HL-60/S4 treated with phorbol 12-myristate 13-acetate at 8.2 ng/mL for 4 days and 3 days (cell line): Measurements from ENCODE around the gene CDC7.
"Not testable (repeated sequence)": the region's sequence is repeated elsewhere in the genome, so short reads cannot be mapped to it uniquely, and the experiment has no call there.

Experiments
- in situ Hi-C: fragments of 300-500 bp; cut with MboI; formaldehyde crosslinking; loops from 2 replicates; pipeline ENCODE4 v1.15.0; 2022; ENCODE audit warnings: low sequenced_read_pairs

CDC7 gene

DNA sequence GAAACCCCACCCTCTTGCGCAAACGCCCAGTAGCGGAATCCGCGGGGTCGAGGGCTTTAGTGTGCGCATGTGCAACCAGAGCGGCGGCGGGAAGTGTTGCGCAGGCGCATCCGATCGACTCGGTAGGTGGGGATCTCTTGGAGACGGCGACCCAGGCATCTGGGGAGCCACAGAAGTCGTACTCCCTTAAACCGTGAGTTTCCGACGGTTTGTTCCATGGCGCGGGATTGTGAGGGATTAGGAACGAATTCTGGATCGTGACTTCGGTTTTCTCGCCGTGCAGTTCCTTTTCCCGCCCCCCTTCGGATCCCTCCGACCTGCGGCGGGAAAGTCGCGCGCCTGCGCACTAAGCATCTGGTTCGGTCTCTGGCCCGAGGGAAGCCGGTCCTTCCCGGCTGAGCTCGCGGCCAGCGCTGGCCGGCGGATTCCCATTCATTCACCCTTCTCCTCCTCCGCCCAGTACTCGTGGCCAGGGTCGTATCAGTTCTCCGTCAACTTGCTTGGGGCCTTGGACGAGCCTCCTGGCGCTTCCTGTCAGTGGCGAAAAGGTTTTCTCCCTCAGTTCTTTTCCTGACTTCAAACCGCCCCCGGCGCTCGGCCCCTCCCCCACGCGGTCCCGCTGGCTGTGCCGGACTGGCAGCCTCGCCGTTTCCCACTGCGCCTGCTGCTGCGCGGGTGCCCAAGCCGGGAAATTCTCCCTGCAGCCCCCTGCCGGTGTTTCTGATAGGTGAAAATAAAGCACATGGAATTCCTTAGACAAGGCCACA is at the start of gene CDC7:
Gene CDC7 (plus strand): TSS at position 96 of the 767 bp plus-strand sequence. CDS start 866 bp downstream, outside the sequence.
- in situ Hi-C loops, result no loop called here

DNA sequence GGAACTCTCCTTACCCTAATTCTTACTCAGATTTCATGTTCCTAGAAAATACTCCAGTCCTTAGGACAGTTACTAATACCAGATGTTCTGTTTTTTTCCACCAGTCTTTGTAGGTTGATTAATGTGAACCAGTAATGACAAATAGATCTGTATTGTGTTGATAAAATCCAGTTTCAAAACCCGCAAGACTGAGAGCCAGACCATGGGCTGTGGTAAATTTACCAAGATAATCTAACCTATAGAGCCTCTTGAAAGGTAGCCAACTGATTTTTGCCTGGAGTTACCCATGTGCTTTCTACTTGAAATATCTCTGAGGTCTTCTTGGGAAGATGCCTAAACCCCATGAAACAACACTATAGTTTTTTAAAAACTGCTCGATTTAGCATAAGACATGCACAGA is 46.5 kb upstream of the CDC7 start:
- in situ Hi-C loops, result no loop called here

DNA sequence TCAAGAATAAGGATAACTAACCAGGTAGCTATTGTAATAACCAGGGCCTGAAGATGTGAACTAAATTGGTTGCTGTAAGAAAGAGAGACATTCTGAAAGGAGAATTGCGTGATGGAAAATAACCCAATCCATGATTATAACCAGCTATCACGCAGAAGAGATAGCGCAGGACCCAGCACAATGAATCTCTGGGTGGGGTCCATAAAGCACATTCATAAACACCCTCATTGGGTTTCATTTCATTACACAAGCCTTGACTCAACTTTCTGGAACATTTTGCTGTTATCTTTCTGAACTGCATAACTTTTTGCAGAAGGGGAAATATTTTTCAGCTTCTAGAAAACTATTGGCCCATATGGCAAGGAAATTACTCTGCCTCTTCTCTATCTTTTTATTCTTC is 45.3 kb upstream of the CDC7 start:
- in situ Hi-C loops, result no loop called here

DNA sequence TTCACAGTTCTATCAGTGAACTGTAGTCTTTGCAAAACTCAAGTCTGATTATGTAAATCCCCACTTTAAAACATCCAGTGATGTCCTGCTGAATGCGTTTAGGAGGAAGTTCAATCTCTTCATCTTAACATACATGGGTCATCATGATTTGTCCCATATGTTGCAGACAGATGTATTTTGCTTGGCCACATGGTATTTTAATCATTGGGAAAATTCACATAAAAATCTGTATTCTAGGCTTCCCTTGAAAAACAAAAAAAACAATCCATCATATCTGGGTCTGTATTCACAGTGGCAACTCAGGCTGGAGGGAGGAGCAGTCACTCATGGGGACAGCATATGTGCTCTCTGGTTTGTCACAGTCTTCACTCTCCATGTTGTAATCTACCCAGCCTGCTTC is 44.8 kb upstream of the CDC7 start:
- in situ Hi-C loops, result no loop called here

DNA sequence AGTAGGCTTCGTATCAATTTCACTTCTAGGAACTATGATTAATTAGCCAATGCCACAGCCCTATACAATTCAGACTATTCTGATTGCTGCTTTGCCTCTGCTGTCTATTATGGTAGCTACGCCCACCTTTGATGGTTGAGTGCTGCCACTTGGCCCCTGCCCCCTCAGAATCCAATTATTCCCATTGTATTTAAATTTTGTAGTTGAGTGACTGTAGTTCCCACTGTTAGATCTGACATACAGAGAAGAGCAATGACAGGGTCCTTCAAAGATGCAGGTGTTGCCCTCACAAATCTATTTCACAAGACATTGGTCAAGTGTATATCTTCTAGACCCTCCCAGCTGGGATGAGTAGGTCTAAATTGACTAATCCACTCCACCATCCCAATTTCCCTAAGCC is 35.3 kb upstream of the CDC7 start:
- in situ Hi-C loops, result not testable (repeated sequence)

DNA sequence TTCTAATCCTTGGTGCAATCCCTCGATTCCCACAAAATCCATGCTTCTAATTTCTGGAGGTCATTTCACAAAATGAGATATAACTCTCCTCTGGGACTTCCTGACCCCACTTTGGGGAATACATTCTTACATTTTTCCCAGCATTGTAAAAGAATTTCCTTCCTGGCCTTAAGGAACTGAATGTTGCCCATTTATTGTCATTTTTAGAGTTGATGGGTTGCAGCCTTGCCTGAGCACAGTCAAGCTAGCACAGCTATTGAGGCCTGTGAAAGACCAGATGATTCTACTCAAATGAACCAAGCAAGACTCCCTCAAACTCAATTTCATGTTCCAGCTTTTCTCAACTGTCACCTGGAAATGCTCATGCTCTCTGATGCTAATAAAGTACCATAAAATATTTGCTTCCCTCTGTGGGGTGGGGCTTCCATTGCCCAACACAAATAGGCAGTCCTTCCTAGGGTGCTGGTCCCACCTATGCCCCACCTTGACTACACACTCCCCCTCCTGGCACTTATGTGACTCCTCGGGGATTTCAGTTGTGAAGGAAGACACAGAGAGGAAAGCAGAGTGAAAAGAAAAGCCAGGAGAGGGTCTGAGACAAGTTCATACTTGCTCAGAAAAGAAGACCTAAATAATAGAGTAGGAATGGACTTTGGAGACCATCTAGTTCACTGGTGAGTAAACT is 24.0 kb upstream of the CDC7 start:
- in situ Hi-C loops, result no loop called here

DNA sequence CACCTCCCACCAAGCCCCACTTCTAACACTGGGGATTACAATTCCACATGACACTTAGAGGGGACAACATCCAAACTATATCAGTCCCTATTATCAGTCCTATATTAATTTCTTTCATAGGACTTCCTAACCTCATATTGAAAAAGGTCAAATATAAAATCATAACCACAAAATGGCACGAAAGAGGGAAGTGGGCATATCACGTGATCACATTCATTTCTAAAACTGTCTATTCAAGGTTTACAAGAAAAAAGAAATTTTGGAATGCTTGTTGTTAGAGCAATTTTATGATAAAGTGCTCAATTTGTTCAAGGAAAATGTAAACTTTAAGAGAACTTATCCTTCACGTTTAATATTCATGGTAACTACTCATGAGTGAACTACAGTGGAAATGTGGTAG is 13.2 kb upstream of the CDC7 start:
- in situ Hi-C loops, result no loop called here

DNA sequence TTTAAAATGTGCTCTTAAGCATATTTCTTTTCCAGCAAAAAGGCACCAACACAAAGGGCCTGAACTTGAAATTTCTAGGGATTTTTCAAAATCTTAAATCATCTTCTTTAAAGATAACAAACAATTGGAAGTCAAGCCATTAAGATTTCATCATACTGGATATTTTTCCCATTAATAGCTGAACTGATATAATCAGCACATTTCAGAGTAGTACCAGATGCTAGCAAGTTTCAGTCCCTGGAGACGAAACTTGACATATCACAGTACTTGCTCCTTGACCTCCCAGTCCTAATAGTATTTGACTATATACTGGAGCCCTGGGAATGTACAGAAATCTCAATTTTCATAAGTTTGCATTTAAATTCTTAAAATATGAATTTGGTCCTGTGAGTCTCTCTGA is 10.2 kb upstream of the CDC7 start:
- in situ Hi-C loops, result no loop called here

DNA sequence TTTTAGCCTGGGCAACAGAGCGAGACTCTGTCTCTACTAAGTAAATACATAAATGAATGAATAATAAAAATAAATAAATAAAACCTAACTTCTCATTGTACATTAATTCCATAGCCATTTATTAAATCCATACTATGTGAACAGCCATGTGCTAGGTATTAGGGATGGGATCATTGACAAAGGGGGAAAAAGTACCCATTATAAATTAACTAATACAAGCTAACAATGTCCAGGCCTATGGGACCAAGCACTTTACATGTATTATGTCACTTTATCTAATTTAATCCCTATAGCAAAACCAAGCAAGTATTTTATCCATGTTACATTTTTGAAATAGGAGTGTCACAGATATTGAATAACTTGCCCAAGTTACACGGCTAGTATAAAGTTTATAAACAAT is 2.6 kb upstream of the CDC7 start:
- in situ Hi-C loops, result no loop called here

DNA sequence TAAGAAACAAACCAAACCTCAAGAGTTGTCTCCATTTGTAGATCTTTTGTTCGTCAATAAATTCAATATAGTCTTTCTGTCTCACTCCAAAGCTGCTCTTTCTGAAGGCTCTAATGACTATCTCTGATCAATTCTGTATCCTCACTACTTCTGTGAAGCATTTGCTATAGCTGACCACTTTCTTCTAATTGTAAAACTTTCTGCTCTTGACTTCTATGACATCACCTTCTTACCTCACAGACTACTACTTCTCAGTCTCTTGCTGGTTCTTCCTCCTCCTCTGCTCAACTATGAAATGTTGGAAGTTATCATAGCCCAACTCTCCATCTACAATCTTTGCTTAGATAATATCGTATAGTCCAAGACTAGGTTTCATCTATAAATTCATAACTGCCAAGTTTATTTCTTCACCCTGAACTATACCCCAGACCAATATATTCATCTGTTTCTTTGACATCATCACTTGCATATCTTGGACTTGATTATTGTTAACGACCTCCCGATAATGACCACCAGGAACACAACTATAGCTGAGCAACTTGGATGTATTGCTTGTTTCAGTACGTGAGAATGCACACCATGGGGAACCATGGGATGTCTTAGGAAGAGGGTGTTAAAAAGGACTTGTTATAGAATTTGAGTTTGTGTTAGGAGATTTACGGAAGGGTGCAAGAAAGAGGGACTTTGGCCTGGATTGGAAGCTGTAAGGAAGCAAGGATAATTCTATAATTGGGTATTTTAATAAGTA is 2.0 kb upstream of the CDC7 start:
- in situ Hi-C loops, result no loop called here

DNA sequence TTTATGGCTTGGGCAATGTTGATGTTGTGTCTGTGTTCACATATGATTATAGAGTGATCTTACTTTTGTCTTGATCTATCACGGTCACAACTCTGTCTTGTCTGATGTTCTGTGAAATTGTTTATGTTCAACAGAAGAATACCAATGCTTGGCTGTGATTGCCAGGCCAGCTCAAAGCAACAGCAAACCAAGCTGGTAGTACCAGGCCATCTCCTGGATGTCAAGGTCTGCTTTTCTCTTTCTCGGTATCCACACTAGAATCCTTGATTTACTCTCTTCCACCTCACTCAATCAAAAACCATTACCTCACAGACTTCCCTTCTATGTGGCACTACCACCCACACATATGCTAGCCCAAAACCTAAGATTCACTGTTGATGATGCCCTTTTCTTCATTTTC is 1.3 kb upstream of the CDC7 start:
- in situ Hi-C loops, result no loop called here

DNA sequence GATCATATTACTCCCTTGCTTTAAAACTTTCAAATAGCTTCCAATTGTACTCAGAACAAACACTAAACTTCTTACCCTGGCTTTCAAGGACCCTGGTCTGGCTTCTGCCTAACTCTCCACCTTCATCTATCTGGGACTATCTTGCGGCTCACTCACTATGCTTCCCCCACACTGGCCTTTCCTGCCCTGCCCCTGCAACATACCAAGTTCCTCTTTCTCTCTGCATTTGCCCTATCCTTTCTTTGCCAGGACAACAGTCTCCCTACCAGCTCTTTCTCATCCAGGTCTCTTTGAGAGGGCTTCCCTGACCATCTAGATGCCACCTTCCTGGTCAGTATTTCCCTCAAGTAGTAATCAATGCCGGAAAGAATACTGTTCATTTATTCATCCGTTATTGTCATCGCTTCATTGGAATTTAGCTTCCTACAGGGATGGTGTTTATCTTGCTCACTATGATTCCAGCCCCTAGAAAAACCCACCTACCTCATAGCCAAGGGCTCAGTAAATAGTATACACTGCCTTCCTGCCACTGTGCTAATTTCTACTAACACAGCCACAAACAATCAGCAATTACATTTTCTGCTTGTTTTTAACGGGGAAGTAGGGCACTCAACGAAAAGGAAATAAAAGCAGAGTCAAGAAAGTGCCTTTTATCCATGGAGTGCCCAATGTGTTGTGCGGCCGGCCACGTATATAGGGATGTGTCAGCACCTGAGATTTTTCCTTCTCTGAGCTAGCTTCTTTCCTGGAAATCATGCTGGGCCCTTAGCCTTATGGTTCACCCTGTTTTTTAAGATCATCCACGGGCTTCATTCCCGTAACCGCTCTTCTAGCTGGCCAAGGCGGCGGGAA is 521 bp upstream of the CDC7 start:
- in situ Hi-C loops, result no loop called here

DNA sequence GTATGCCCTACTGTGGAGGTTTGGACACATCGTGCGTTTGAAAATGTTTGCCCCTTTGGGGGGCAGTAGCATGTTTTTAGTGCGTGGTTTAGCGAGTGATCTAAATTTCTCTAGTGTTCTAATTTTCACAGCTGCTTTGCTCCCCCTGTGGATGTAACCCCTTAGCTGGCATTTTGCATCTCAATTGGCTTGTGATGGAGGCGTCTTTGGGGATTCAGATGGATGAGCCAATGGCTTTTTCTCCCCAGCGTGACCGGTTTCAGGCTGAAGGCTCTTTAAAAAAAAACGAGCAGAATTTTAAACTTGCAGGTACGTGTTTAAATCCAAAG is 836 bp downstream of the CDC7 start:
- in situ Hi-C loops, result no loop called here

DNA sequence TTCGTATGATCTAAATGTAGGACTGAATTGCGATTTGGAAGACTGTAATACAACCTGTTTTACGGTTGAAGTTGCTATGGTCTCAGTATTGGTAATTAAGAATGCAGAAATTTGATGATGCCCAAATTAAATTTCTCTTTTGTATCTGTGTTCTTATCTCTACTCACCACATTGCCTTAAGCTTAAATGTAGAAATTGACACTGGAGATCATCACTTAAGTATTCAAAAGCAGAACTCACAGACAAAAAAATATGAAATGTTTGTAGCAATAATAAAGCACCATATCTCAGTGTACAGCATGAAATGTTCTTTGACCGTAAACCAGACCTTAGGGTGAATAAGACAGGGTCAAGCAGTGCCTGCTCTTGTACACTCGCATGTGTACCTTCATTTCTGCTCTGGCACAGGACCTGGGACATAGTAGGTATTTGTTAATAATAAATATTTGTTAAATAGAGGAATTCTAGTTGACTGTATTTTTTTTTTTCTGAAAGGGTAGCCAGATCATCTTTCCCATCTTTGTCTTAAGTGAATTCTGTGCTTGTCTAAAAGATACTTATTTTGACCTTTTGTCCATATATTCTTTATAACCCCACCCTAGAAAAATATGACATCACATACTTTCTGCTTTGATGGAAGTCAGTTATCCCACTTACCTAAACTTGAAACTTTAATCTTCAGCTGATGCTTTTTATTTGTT is 1.5 kb downstream of the CDC7 start:
- in situ Hi-C loops, result no loop called here

DNA sequence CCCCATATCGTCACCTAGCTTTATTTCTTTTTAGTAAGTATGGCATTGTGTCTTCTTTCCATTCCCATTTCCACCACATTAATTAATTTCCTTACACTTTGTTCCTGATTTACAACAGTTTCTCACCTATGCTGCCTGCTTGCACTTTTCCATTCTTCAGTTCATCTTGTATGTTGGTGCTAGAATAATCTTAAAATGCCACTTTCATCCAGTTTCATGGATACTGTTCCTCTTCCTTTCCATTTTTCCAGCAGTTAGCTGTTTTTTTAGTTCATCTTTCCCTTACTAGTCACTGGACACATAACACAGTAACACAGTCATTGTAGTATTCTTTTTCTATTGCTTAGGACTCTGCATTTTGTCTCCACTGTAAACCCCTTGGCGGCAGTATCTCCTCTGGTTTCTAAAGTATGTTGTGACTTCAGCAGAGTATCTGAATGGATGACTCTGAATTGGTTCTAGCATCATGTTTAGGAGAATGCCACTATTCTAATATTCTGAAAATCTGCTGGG is 2.1 kb downstream of the CDC7 start:
- in situ Hi-C loops, result no loop called here

DNA sequence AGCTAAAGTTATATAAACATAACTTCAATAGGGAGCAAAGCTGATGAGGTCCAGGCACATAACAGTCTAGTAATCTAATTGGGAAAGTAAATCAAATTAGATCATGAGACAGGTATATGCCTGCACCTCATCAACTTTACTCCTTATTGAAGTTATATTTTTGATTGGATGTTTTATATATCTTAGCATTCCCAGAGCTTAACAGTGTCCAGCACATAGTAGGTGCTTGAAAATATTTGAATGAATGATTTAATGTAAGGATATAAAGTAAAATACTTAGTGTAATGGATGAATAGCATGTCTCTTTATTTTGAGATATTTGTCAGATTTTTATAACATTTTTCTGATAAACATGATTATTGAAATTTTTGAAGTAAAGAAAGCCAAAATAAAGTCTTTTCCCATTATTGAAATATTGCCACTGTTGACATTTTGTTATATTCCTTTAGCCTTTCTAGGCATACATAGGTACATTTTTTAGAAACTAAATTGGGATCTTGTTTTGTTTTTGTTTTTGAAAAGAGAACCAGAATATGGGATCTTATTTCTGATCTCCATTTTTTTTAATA is 2.8 kb downstream of the CDC7 start:
- in situ Hi-C loops, result no loop called here

DNA sequence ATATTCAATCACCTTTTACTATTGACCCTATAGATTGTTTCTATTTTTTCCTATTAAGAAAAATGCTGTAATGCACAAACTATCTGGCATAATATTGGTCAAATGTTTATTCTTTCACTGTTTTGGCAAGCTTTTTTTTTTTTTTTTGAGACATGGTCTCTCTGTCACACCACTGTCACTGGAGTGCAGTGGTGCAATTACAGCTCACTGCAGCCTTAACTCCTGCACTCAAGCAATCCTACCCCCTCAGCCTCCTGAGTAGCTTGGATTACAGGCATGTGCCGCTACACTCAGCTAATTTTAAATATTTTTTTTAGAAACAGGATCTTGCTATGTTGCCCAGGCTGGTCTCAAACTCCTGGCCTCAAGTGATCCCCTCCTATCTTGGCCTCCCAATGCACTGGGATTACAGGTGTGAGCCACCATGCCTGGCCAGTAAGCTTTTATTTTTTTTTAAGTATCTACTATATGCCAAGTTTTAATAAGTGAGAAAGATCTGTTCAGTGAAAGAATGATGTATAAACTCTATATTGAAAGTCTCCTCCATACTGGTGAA is 3.4 kb downstream of the CDC7 start:
- in situ Hi-C loops, result no loop called here

DNA sequence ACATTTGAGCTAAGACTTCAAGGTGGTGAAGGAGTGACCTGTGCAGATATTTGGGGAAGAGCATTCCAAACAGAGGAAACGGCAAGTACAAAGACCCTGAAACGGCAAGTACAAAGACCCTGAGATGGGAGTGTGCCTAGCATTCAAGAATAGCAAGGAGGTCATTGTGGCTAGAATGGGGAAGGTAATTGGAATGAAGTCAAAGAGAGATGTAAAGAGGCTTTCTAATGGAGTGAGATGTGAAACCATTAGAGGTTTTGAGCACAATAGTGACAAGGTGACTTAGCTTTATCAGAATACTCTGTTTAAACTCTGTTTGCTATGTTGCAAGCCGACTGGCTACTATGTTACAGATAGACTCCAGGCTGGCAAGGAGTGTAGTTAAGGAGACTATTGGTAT is 4.4 kb downstream of the CDC7 start:
- in situ Hi-C loops, result no loop called here

DNA sequence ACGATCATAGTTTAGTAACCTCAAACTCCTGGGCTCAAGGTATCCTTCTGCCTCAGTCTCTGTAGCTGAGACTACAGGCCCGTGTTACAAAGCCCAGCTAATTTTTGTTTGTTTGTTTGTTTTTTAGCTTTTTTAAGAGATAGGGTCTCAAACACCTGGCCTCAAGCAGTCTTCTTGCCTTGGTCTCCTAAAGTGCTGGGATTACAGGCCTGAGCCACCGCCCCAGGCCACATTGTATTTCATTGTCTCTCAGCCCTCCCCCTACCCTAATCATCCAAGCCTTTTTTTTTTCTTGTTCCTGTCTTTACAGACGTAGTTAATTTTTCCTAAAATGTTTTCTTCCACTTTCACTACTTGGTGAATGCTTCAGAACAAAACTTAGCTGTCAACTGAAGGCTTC is 5.4 kb downstream of the CDC7 start:
- in situ Hi-C loops, result no loop called here

DNA sequence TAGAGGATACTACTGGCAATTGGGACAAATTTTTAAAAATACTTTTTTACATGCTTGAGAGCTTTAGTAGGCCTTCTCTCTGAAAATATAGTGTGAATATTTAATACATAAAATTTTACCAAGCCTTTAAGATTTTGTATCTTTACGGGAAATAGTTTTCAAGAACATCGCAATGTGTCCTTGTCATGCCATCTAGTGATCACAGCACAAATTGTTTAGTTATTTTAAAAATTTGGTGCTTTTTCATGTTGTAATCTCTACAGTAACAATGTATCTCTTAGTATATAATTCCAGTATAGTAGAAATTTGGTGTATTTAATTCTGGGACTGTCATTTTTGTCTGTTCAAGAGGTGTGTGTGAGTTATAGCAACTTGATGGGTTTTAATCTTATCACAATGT is 6.7 kb downstream of the CDC7 start:
- in situ Hi-C loops, result no loop called here
